LNCaP clone FGC (cell line): ENCODE data around the gene EFNA5.
A peak's percentile ranks its signal among the peaks of the same experiment; 100 is the strongest.

ENCODE experiments used
- DNase-seq: peaks from one replicate; pipeline ENCODE4 v3.0.0-alpha.2; 2011; ENCODE audit warnings: low read depth
- H3K4me3 ChIP-seq: 2 replicates; pipeline ENCODE4 v1.5.1; 2011; ENCODE audit warnings: mild to moderate bottlenecking, low read depth, low read length, control low read depth
- CTCF ChIP-seq: IDR thresholded peaks from 2 replicates; pipeline ENCODE4 v1.5.1; 2012; ENCODE audit warnings: mild to moderate bottlenecking; ENCODE audit not compliant: control insufficient read depth, insufficient read depth; ENCODE audit errors: extremely low read depth

Gene EFNA5

GRCh38 chr5:107415762-107416161 lies 255.0 kb downstream of the EFNA5 start:
- H3K4me3 ChIP-seq = no peak overlapping the region
- DNase-seq = no peak
- no peak for TF ChIP-seq CTCF

GRCh38 chr5:107414802-107415201 lies 255.9 kb downstream of the EFNA5 start:
- H3K4me3 ChIP-seq = no peak overlapping the region
- TF ChIP-seq CTCF = no peak
- no peak for DNase-seq

- no peak for DNase-seq
- TF ChIP-seq CTCF = no peak
- H3K4me3 ChIP-seq = no peak overlapping the region
Observed at GRCh38 chr5:107413754-107414153, 257.0 kb downstream of the EFNA5 start.

GRCh38 chr5:107408564-107408963 lies 262.2 kb downstream of the EFNA5 start:
- DNase-seq = no peak
- no peak for TF ChIP-seq CTCF
- no peak overlapping the region for H3K4me3 ChIP-seq

- no peak for DNase-seq
- H3K4me3 ChIP-seq = no peak overlapping the region
- TF ChIP-seq CTCF = no peak
Observed at GRCh38 chr5:107407713-107408298, 262.9 kb downstream of the EFNA5 start.

- DNase-seq = peak; percentile 81
- H3K4me3 ChIP-seq = no peak overlapping the region
- TF ChIP-seq CTCF = no peak
Observed at GRCh38 chr5:107404595-107405374, 266.0 kb downstream of the EFNA5 start.
